CD14-positive monocyte (primary cell): ENCODE measurements around the gene C9orf43. TPM values are rescaled to one million over a fixed set of nuclear protein-coding genes. Genes with fewer than 3 reads are reported as not detected.

Experiments
- DNase-seq, 3 donors: peaks; one replicate each; pipeline ENCODE4 v3.0.0-alpha.2; 2011 to 2022
- H2AFZ ChIP-seq: 2 replicates; pipeline ENCODE4 v1.6.0; 2012; ENCODE audit warnings: mild to moderate bottlenecking, low read depth, low read length, inconsistent platforms; ENCODE audit not compliant: insufficient read depth, poor library complexity, severe bottlenecking
- H3K27ac ChIP-seq, 2 donors: 1 replicate in 1 of 2; 2 replicates in 1 of 2; pipeline ENCODE4 v1.5.1; 2012 to 2013; ENCODE audit warnings: low read length in 2 of 2, control low read depth in 1 of 2, inconsistent platforms in 1 of 2, low read depth in 1 of 2, mild to moderate bottlenecking in 1 of 2
- H3K27me3 ChIP-seq, 2 donors: one replicate each; pipeline versions ENCODE4 v1.6.0 to v1.6.1; 2011 to 2013; ENCODE audit warnings: low read length in 2 of 2; ENCODE audit not compliant: control insufficient read depth in 2 of 2, insufficient read depth in 2 of 2
- H3K36me3 ChIP-seq, 2 donors: replicated peaks in 1 of 2; 1 replicate in 1 of 2; 2 replicates in 1 of 2; pipeline versions ENCODE4 v1.5.1 to v1.6.1; 2012 to 2013; ENCODE audit warnings: low read length in 2 of 2, control low read depth in 1 of 2, inconsistent platforms in 1 of 2, mild to moderate bottlenecking in 1 of 2; ENCODE audit not compliant: insufficient read depth in 2 of 2, control insufficient read depth in 1 of 2
- H3K4me1 ChIP-seq, 2 donors: 1 replicate in 1 of 2; 2 replicates in 1 of 2; pipeline versions ENCODE4 v1.5.1 to v1.6.1; 2012 to 2013; ENCODE audit warnings: low read length in 2 of 2, control low read depth in 1 of 2, inconsistent platforms in 1 of 2, mild to moderate bottlenecking in 1 of 2, moderate library complexity in 1 of 2; ENCODE audit not compliant: insufficient read depth in 2 of 2, control insufficient read depth in 1 of 2
- H3K4me2 ChIP-seq: replicated peaks from 2 replicates; pipeline ENCODE3; 2012; ENCODE audit warnings: low read length, moderate library complexity, mild to moderate bottlenecking; ENCODE audit not compliant: poor library complexity, severe bottlenecking; ENCODE audit errors: extremely low read depth
- H3K4me3 ChIP-seq, 3 experiments: fragments of 200-600 bp in 1 of 3; sonication (generic) in 1 of 3; replicated peaks in 1 of 3; 1 replicate in 2 of 3; 2 replicates in 1 of 3; pipeline ENCODE4 v1.5.1; 2011 to 2013; ENCODE audit warnings: low read length in 3 of 3, mild to moderate bottlenecking in 3 of 3, control low read depth in 2 of 3, low read depth in 2 of 3, inconsistent platforms in 1 of 3, moderate library complexity in 1 of 3
- H3K79me2 ChIP-seq: 2 replicates; pipeline ENCODE4 v1.6.0; 2012; ENCODE audit warnings: mild to moderate bottlenecking, control low read depth, inconsistent platforms, low read length, moderate library complexity; ENCODE audit not compliant: insufficient read depth
- H3K9ac ChIP-seq: 2 replicates; pipeline ENCODE4 v1.6.0; 2017; ENCODE audit warnings: low read length, mild to moderate bottlenecking; ENCODE audit not compliant: insufficient read depth, poor library complexity, severe bottlenecking
- H3K9me3 ChIP-seq, 2 donors: replicated peaks in 1 of 2; 1 replicate in 1 of 2; 2 replicates in 1 of 2; pipeline versions ENCODE4 v1.5.1 to v1.6.1; 2012 to 2013; ENCODE audit warnings: low read length in 2 of 2, control low read depth in 1 of 2; ENCODE audit not compliant: control insufficient read depth in 1 of 2, insufficient read depth in 1 of 2
- H4K20me1 ChIP-seq: 2 replicates; pipeline ENCODE4 v1.6.0; 2012; ENCODE audit warnings: mild to moderate bottlenecking, low read length, control low read depth, moderate library complexity; ENCODE audit not compliant: insufficient read depth
- H3K27ac Mint-ChIP-seq, 7 donors: one replicate each; pipeline ENCODE4 v1.8.0; 2020; ENCODE audit warnings: mild to moderate bottlenecking in 7 of 7, mixed read lengths in 7 of 7, moderate library complexity in 6 of 7, inconsistent platforms in 2 of 7
- H3K27me3 Mint-ChIP-seq, 3 donors: one replicate each; pipeline ENCODE4 v1.8.0; 2021 to 2022; ENCODE audit warnings: low read depth in 3 of 3, mild to moderate bottlenecking in 3 of 3, mixed read lengths in 3 of 3, moderate library complexity in 3 of 3, inconsistent platforms in 1 of 3
- H3K36me3 Mint-ChIP-seq, 2 donors: one replicate each; pipeline ENCODE4 v1.8.0; 2020; ENCODE audit warnings: mixed read lengths in 2 of 2, inconsistent platforms in 1 of 2, mild to moderate bottlenecking in 1 of 2
- H3K4me1 Mint-ChIP-seq: one replicate; pipeline ENCODE4 v1.8.0; 2020; ENCODE audit warnings: mild to moderate bottlenecking, mixed read lengths
- H3K4me3 Mint-ChIP-seq, 2 donors: one replicate each; pipeline ENCODE4 v1.8.0; 2020; ENCODE audit warnings: mild to moderate bottlenecking in 2 of 2, mixed read lengths in 2 of 2, moderate library complexity in 1 of 2
- H3K9me3 Mint-ChIP-seq, 7 donors: one replicate each; pipeline ENCODE4 v1.8.0; 2020 to 2022; ENCODE audit warnings: mixed read lengths in 7 of 7, mild to moderate bottlenecking in 6 of 7, moderate library complexity in 6 of 7, inconsistent platforms in 2 of 7
- WGBS: methylation state at CpG from one replicate; pipeline ENCODE4 v1.1.5; 2013; ENCODE audit warnings: missing lambda C conversion rate; ENCODE audit not compliant: insufficient coverage; 5-methylcytosine and 5-hydroxymethylcytosine counted together
- intact Hi-C, 2 donors: fragments of 100-400 bp; cut with micrococcal nuclease; formaldehyde crosslinking; loops; one replicate each; pipeline versions ENCODE4 v1.15.0 to v1.15.1; 2023
- polyA plus RNA-seq, 3 donors: library from polyadenylated mRNA; depleted of rRNA in 1 of 3; unstranded in 2 of 3; stranded (reverse) in 1 of 3; fragments of 300-500 nt in 2 of 3; fragments of >200 nt in 1 of 3; fragmentation: Illumina TruSeq in 2 of 3; gene quantifications; 1 replicate in 2 of 3; 2 replicates in 1 of 3; pipeline ENCODE4 v1.2.3, GENCODE V29; 2012 to 2021
- TF ChIP-seq, protein P1 (sequence below): fragments of 200-600 bp; IDR thresholded peaks from one replicate; pipeline ENCODE4 v1.8.0; 2022; ENCODE audit warnings: antibody characterized with exemption, mild to moderate bottlenecking

Gene C9orf43
- polyA plus RNA-seq, 3 donors: 0.17 TPM; not detected in 2

DNA sequence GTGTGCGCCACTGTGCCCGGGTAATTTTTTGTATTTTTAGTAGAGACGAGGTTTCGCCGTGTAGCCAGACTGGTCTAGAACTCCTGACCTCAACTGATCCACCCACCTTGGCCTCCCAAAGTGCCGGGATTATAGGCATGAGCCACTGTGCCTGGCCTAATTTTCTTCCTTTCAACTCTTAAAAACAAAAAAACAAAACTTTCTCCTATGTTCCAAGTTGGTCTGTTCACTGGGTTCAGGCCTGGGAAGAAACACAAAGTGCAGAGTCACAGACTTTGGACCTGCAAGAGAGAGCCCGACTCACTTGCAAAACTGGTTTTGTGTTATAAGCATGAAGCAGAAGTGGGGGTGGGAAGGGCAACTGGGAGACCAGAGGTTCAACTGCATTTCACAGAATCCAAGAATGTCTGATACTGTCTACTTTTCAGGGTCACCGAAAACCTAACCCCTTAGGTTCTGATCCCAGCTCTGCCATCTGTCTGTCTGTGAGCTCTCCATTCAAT lies 28.6 kb upstream of the C9orf43 start:
- H3K9me3 ChIP-seq: no peaks in the 10 kb centered on the region
- peaks cover 0 to under 1% of the 10 kb centered on the region in 2 donors for H3K36me3 ChIP-seq
- TF ChIP-seq, protein P1, sequence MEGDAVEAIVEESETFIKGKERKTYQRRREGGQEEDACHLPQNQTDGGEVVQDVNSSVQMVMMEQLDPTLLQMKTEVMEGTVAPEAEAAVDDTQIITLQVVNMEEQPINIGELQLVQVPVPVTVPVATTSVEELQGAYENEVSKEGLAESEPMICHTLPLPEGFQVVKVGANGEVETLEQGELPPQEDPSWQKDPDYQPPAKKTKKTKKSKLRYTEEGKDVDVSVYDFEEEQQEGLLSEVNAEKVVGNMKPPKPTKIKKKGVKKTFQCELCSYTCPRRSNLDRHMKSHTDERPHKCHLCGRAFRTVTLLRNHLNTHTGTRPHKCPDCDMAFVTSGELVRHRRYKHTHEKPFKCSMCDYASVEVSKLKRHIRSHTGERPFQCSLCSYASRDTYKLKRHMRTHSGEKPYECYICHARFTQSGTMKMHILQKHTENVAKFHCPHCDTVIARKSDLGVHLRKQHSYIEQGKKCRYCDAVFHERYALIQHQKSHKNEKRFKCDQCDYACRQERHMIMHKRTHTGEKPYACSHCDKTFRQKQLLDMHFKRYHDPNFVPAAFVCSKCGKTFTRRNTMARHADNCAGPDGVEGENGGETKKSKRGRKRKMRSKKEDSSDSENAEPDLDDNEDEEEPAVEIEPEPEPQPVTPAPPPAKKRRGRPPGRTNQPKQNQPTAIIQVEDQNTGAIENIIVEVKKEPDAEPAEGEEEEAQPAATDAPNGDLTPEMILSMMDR: no peak
- peaks cover 0 to 3% (median 2%) of the 10 kb centered on the region in 3 donors for H3K27me3 Mint-ChIP-seq
- H4K20me1 ChIP-seq: no peaks in the 10 kb centered on the region
- H3K4me3 Mint-ChIP-seq: no peak overlapping the region
- H3K27me3 ChIP-seq: no peaks in the 10 kb centered on the region
- peaks cover 25% of the 10 kb centered on the region for H3K4me1 Mint-ChIP-seq
- peaks cover 0 to 3% (median 0%) of the 10 kb centered on the region in 7 donors for H3K9me3 Mint-ChIP-seq
- WGBS: 67% methylated on average over 3 of the region's 8 CpGs
- no peak overlapping the region for H3K4me3 ChIP-seq
- no peak overlapping the region for H3K4me2 ChIP-seq
- no peak overlapping the region for H3K9ac ChIP-seq
- no peak overlapping the region for H2AFZ ChIP-seq
- peaks cover 15 to 26% of the 10 kb centered on the region in 2 donors for H3K4me1 ChIP-seq
- DNase-seq: no peak
- H3K27ac ChIP-seq: no peak overlapping the region
- no peaks in the 10 kb centered on the region for H3K79me2 ChIP-seq
- intact Hi-C loops: no loop called here
- peak overlapping the region in 1 of 7 donors; percentile 16 for H3K27ac Mint-ChIP-seq
- peaks cover 11 to 25% of the 10 kb centered on the region in 2 donors for H3K36me3 Mint-ChIP-seq

DNA sequence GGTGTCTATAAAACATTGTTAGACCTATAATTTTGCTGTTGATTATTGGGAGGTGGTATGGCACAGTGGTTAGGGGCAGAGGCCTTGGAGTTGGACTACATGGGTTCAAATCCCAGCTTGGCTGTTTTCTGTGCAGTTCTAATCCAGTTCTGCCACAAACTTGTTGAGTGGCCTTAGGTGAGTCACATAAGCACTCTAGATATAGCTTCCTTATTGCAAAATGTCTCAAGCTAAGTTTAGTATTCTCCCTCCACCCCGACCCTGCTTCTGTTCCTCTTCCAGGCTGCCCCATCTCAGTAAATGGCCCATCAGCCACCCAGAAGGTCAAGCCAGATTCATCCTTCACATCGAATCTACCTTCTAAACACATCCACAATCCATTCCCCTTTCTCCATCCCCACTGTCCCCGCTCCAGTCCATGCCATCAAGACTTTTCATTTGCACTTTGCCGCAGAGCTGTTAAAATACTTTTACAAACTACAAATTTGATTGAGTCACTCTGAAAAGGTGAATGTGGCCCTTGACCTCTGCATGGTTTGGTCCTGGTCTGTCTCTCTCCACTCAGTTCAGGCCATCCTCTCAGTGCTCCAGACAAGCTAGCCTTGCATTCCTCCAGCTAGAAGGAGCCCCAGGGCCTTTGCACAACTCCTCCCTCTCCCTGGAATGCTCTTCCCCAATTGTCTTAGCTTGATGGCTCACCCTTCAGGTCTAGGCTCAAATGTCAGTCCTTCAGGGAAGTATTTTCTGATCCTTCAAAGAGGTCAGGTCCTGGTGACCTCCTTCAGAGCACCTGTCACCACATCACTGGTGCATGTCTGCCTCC lies 23.8 kb upstream of the C9orf43 start:
- peaks cover 0 to 4% (median 0%) of the 10 kb centered on the region in 7 donors for H3K9me3 Mint-ChIP-seq
- no peak overlapping the region for H3K4me3 Mint-ChIP-seq
- Histone ChIP-seq H4K20me1 (no peaks in the 10 kb centered on the region), H3K36me3 (peaks cover 38 to 49% of the 10 kb centered on the region in 2 donors), H3K79me2 (no peaks in the 10 kb centered on the region), H3K9me3 (no peaks in the 10 kb centered on the region), H3K27me3 (no peaks in the 10 kb centered on the region), H3K4me1 (peaks cover 11 to 30% of the 10 kb centered on the region in 2 donors), H3K4me2 (no peak overlapping the region), H3K27ac (peak overlapping the region in 1 of 2 donors; percentile 38), H3K9ac (no peak overlapping the region), H2AFZ (no peak overlapping the region), H3K4me3 (no peak overlapping the region)
- TF ChIP-seq, protein P1: no peak
- peaks cover 0 to 5% (median 0%) of the 10 kb centered on the region in 3 donors for H3K27me3 Mint-ChIP-seq
- peak; percentile 30 to 49 (median 49) for DNase-seq
- H3K36me3 Mint-ChIP-seq: peaks cover 57 to 73% of the 10 kb centered on the region in 2 donors
- intact Hi-C loops: no loop called here
- H3K27ac Mint-ChIP-seq: peak overlapping the region in 5 of 7 donors; percentile 30 to 87 (median 55)
- WGBS: 51% methylated on average over 4 of the region's 4 CpGs
- peaks cover 29% of the 10 kb centered on the region for H3K4me1 Mint-ChIP-seq
